HUDEP-2 (cell line): ENCODE results near the gene SPPL3.

Experiments
- DNase-seq, 76 experiments: peaks; one replicate each; lab custom pipeline; 2025; ENCODE audit not compliant: unreplicated experiment in 76 of 76; lab: John Stamatoyannopoulos, UW

SPPL3 gene

GRCh38 chr12:120791669-120792176 lies 112.4 kb downstream of the SPPL3 start:
- no peak for DNase-seq

GRCh38 chr12:120790114-120790513 lies 114.0 kb downstream of the SPPL3 start:
- no peak for DNase-seq

GRCh38 chr12:120787889-120788288 lies 116.3 kb downstream of the SPPL3 start:
- no peak for DNase-seq

GRCh38 chr12:120784804-120785203 lies 119.4 kb downstream of the SPPL3 start:
- DNase-seq = no peak

GRCh38 chr12:120783197-120783596 lies 121.0 kb downstream of the SPPL3 start:
- no peak for DNase-seq

- DNase-seq = no peak
Observed at GRCh38 chr12:120775862-120776552, 128.2 kb downstream of the SPPL3 start.

GRCh38 chr12:120774169-120774916 lies 129.8 kb downstream of the SPPL3 start:
- DNase-seq = no peak

- no peak for DNase-seq
Observed at GRCh38 chr12:120771097-120771496, 133.1 kb downstream of the SPPL3 start.

- DNase-seq = no peak
Observed at GRCh38 chr12:120767071-120768024, 136.8 kb downstream of the SPPL3 start.

- no peak for DNase-seq
Observed at GRCh38 chr12:120766566-120766965, 137.6 kb downstream of the SPPL3 start.

- no peak for DNase-seq
Observed at GRCh38 chr12:120764816-120765215, 139.3 kb downstream of the SPPL3 start.

- DNase-seq = no peak
Observed at GRCh38 chr12:120763250-120763649, 140.9 kb downstream of the SPPL3 start.

GRCh38 chr12:120762086-120762485 lies 142.1 kb downstream of the SPPL3 start:
- no peak for DNase-seq

- no peak for DNase-seq
Observed at GRCh38 chr12:120761519-120761934, 142.6 kb downstream of the SPPL3 start.

GRCh38 chr12:120760349-120761254 lies 143.6 kb downstream of the SPPL3 start:
- no peak for DNase-seq

GRCh38 chr12:120759591-120760348 lies 144.4 kb downstream of the SPPL3 start:
- DNase-seq = no peak

GRCh38 chr12:120758798-120759590 lies 145.2 kb downstream of the SPPL3 start:
- no peak for DNase-seq

- DNase-seq = no peak
Observed at GRCh38 chr12:120757949-120758348, 146.2 kb downstream of the SPPL3 start.
